HT1080 (cell line): ENCODE measurements around the gene FRMD5. TPM values are rescaled to one million over a fixed set of nuclear protein-coding genes. Genes with fewer than 3 reads are reported as not detected.
A peak's percentile ranks its signal among the peaks of the same experiment; 100 is the strongest.
"Not testable (repeated sequence)": the region's sequence is repeated elsewhere in the genome, so short reads cannot be mapped to it uniquely, and the experiment has no call there.

Experiments used
- DNase-seq: peaks from one replicate; pipeline ENCODE4 v3.0.0-alpha.2; 2015; ENCODE audit warnings: low read depth
- small RNA-seq: library from RNA; depleted of rRNA; stranded (forward); fragments of <200 nt; gene quantifications from one replicate; pipeline ENCODE3, GENCODE V24; 2014
- total RNA-seq: library from RNA; depleted of rRNA; stranded (reverse); fragments of >200 nt; shearing (Covaris generic); gene quantifications from 2 replicates; pipeline ENCODE4 v1.2.3, GENCODE V29; 2014; rRNA removed

FRMD5 gene
- total RNA-seq, 1 experiment from 2014 or later: 28.1 TPM

DNA sequence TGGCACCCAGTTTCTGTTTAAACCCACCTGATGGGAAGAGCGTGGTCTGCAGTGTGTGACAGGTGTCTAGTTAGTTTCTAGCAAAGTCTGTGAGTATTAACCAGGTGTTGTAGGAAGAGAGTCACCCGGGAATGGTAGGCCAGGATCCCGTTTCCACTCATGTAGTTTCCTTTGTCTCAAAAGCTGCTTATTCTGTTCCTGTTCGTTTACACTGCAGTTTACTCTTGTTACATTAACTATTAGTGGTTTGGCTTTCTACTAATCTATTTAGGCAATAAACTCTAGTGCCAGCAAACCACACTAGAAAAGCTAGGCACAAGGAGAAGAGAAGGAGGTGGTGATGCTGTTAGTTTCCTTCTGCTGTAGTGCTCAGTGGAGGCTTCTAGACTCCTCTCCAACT, 335.5 kb downstream of the FRMD5 start:
- no peak for DNase-seq

- DNase-seq: no peak
These were observed 340.3 kb downstream of the FRMD5 start for GRCh38 chr15:43854801-43855200.

GRCh38 chr15:43852607-43853006, 342.5 kb downstream of the FRMD5 start:
- no peak for DNase-seq

- no peak for DNase-seq
These were observed 343.8 kb downstream of the FRMD5 start for GRCh38 chr15:43851251-43851650.

GRCh38 chr15:43845421-43845820, 349.6 kb downstream of the FRMD5 start:
- no peak for DNase-seq

GRCh38 chr15:43832485-43832884, 362.6 kb downstream of the FRMD5 start:
- not testable (repeated sequence) for DNase-seq

GRCh38 chr15:43831519-43832052, 363.5 kb downstream of the FRMD5 start:
- DNase-seq: not testable (repeated sequence)

DNA sequence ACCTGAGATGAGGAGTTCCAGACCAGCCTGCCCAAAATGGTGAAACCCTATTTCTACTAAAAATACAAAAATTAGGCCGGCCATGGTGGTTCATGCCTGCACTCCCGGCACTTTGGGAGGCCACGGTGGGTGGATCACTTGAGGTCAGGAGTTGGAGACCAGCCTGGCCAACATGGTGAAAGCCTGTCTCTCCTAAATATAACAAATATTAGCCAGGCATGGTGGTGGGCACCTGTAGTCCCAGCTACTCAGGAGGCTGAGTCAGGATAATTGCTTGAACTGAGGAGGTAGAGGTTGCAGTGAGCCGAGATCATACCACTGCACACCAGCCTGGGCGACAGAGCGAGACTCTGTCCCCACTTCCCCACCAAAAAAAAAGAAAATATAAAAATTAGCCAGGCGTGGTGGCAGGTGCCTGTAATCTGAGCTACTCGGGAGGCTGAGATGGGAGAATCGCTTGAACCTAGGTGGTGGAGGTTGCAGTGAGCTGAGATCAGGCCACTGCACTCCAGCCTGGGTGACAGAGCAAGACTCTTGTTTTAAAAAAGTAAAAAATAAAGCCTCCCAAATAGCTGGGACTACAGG, 364.3 kb downstream of the FRMD5 start:
- not testable (repeated sequence) for DNase-seq

- not testable (repeated sequence) for DNase-seq
These were observed 365.0 kb downstream of the FRMD5 start for GRCh38 chr15:43829951-43830540.

GRCh38 chr15:43828061-43828657, 366.9 kb downstream of the FRMD5 start:
- DNase-seq: no peak

GRCh38 chr15:43826508-43827341, 368.3 kb downstream of the FRMD5 start, which contains the start of gene WDR76:
Gene WDR76 (plus strand): TSS chr15:43827002. CDS start chr15:43827033, 31 bp downstream.
- DNase-seq: peak; percentile 81

DNA sequence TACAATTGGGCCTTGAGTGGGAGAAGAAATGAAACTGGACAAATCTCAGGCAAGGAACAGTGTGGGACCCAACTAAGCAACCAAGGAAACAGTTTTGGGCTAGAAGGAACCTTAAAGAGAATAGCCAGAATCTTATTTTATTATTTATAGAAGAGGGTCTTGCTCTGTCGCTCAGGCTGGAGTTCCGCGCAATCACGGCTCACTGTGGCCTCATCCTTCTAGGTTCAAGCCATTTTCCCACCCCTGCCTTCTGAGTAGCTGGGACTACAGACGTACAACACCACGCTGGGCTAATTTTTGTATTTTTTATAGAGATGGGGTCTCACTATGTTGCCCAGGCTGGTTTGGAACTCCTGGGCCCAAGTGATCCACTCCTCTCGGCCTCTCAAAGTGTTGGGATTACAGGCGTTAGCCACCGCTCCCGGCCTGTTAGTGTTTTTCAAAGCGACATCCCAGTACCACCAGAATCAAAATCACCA, 369.0 kb downstream of the FRMD5 start:
- DNase-seq: no peak

DNA sequence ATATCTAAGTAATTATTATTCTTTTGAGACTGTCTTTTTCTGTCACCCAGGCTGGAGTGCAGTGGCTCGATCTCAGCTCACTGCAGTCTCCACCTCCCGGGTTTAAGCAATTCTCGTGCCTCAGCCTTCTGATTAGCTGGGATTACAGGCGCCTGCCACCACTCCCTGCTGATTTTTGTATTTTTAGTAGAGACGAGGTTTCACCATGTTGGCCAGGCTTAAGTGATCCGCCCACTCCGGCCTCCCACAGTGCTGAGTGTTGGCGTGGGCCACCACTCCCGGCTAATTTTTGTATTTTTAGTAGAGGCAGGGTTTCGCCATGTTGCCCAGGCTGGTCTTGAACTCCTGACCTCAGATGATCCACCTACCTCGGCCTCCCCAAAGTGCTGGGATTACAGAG, 369.8 kb downstream of the FRMD5 start:
- DNase-seq: not testable (repeated sequence)

DNA sequence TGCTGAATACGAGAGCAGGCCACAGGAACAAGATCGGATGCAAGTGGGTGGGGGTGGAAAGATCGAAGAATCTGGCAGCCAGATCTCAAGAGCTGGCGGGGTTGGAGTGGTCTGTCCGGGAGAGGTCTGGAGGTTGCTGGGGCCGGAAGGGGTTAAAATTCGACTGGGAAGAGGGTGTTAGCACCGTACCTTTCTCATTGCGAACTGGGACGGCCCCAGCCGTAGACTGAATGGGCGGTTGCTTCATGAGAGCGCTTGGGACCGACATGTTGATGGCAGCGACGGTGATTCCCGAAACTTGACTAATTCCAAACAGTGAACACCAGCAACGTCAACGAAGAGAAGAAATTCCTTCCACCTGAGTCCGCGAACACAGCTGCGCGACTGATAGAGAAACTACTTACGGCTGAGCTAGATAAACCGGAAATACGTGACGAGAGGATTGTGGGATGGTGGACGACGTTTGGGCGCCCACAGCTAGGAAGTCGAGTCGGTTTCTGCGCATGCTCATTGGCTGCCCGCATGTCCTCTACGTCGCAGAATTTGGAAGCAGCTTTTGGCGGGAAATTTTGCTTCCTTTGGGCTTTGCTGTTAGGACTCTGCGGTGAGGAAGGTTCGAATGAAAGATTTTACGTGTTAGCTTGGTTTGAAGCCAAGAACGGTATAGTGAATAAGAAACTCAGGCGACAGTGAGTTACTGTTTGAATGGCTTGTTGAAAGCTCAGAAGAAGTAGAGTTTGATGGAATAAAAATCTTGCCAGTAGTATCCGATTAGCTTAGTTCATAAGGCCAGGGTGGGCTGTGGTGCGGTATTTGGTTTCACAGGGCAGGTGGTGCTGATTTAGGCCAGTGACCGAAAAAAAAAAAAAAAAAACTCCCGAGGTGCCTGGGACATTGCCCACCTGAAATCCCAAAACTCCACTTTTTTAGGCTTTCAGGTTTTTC, 370.5 kb downstream of the FRMD5 start, which contains the start of gene MFAP1:
Gene MFAP1 (minus strand): TSS at position 389 of the 945 bp plus-strand sequence. CDS start 121 bp downstream, at position 268.
- DNase-seq: peak; percentile 95

DNA sequence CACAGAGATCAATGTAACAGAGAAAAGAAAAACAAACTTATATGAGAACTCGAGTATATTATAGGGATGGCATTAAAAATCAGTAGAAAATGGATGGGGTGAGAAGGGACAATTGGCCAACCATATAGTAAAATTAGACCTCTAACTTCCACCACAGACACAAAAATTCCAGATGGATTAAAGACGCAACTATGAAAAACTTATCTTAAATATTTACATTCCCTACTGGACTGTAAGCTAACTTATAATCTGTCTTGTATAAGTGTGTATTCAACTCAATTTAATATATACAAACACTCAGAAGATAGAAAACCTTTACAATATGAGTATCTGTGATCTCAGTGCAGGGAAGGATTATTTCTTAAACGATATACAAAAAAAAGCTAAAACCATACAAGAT, 373.6 kb downstream of the FRMD5 start:
- no peak for DNase-seq

Small RNA genes within 50 kb of the gene (small RNA-seq; reads per million reads assigned to genes)
- gene RF00019: not detected

Other genes starting within 250 kb of the FRMD5 start
- 35.7 and 47.4 TPM in 2 replicates for gene GOLM2, start 93.4 kb upstream of the FRMD5 start, total RNA-seq
- 60.1 and 69.7 TPM in 2 replicates for gene CTDSPL2, start 232.4 kb upstream of the FRMD5 start, total RNA-seq